GM21528 (cell line): Measurements from ENCODE around the gene BOLA2B.
"Not testable (repeated sequence)": the region's sequence is repeated elsewhere in the genome, so short reads cannot be mapped to it uniquely, and the experiment has no call there.

Experiments
- ATAC-seq: cut with Tn5 transposase; IDR thresholded peaks from one replicate; pipeline ENCODE4 v1.9.1; 2021; ENCODE audit warnings: mild to moderate bottlenecking, moderate library complexity; ENCODE audit not compliant: unreplicated experiment, low FRiP score

The BOLA2B gene

GRCh38 chr16:30184891-30185682, 8.4 kb downstream of the BOLA2B start:
- no peak for ATAC-seq

GRCh38 chr16:30184096-30184890, 9.2 kb downstream of the BOLA2B start:
- ATAC-seq: peak; percentile 29

- ATAC-seq: peak; percentile 43
These were observed 10.0 kb downstream of the BOLA2B start, which contains the start of gene CORO1A for GRCh38 chr16:30183233-30184095. CORO1A (plus strand) TSS chr16:30183602; CDS start chr16:30185210, 1,608 bp downstream.

- ATAC-seq: no peak
These were observed 12.7 kb downstream of the BOLA2B start for GRCh38 chr16:30180741-30181140.

- ATAC-seq: no peak
These were observed 13.5 kb downstream of the BOLA2B start for GRCh38 chr16:30179931-30180330.

GRCh38 chr16:30179195-30179594, 14.3 kb downstream of the BOLA2B start:
- ATAC-seq: no peak

GRCh38 chr16:30176876-30177275, 16.6 kb downstream of the BOLA2B start:
- not testable (repeated sequence) for ATAC-seq

GRCh38 chr16:30173054-30173453, 20.4 kb downstream of the BOLA2B start:
- no peak for ATAC-seq

- ATAC-seq: not testable (repeated sequence)
These were observed 23.3 kb downstream of the BOLA2B start for GRCh38 chr16:30170145-30170544.

GRCh38 chr16:30169416-30169815, 24.1 kb downstream of the BOLA2B start:
- ATAC-seq: not testable (repeated sequence)

GRCh38 chr16:30168746-30169145, 24.7 kb downstream of the BOLA2B start:
- not testable (repeated sequence) for ATAC-seq

- no peak for ATAC-seq
These were observed 27.1 kb downstream of the BOLA2B start for GRCh38 chr16:30166202-30166902.

GRCh38 chr16:30163538-30163937, 29.9 kb downstream of the BOLA2B start:
- no peak for ATAC-seq

- ATAC-seq: no peak
These were observed 36.3 kb downstream of the BOLA2B start for GRCh38 chr16:30157214-30157613.

- no peak for ATAC-seq
These were observed 38.3 kb downstream of the BOLA2B start for GRCh38 chr16:30155188-30155587.

GRCh38 chr16:30152517-30152916, 40.9 kb downstream of the BOLA2B start:
- ATAC-seq: no peak

- ATAC-seq: no peak
These were observed 42.4 kb downstream of the BOLA2B start for GRCh38 chr16:30151091-30151490.

- no peak for ATAC-seq
These were observed 44.1 kb downstream of the BOLA2B start for GRCh38 chr16:30149250-30149930.

GRCh38 chr16:30147843-30148510, 45.5 kb downstream of the BOLA2B start:
- ATAC-seq: no peak
